ENCODE data around the gene FUT4.
"Not testable (repeated sequence)": the region's sequence is repeated elsewhere in the genome, so short reads cannot be mapped to it uniquely, and the experiment has no call there.

The FUT4 gene

DNA sequence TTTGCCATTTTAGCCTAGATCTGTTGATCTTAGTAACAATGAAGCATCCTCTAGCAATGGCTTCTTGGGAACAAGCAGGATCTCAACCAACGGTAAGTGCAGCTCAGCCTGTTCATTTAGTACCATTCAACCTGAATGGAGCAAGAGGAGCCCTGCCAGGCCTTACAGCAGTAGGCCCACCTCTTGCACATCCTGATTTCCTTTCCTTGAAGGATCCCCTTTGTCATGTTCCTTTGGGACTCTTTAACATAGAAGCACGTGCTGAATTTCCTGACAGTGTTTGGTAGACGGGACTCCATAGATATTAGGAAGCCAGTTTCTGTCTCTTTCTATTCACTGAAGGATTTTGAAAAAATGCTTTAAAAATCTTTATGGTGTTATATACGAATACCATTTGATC is 25.0 kb downstream of the FUT4 start:
- no peak for DNase-seq

DNA sequence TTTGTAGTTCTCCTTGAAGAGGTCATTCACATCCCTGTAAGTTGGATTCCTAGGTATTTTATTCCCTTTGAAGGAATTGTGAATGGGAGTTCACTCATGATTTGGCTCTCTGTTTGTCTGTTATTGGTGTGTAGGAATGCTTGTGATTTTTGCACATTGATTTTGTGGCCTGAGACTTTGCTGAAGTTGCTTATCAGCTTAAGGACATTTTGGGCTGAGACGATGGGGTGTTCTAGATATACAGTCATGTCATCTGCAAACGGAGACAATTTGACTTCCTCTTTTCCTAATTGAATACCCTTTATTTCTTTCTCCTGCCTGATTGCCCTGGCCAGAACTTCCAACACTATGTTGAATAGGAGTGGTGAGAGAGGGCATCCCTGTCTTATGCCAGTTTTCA is 29.3 kb downstream of the FUT4 start:
- not testable (repeated sequence) for DNase-seq

DNA sequence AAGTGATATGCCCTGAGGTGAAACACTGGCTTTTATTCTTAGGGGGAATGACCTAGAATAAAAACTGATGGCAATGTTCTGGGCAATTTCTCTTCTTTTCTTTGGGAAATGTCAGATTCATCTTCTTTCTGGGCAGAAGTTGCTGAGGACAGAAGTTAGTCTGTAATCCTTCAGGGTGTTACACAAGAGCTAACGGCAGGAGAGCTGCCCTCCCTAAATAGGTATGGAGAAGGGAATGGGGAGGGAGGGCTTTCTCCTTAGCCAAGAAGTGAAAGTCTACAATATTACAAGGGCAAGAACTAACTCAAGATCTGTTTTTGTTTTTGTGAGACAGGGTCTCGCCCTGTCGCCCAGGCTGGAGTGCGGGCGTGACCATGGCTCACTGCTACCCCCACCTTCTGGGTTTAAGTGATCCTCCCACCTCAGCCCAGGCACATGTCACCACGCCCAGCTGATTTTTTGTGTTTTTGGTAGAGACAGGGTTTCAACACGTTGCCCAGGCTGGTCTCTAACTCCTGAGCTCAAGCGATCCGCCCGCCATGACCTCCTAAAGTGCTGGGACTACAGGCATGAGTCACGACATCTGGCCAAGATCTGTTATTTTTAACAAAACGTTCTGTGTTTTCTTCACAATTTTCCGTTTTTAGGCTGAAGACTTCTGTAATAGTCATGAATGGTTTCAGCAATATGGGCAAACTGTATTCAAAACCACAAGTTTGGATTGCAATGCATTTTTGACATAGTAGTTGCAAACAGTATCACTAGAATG is 30.7 kb downstream of the FUT4 start:
- no peak for DNase-seq

DNA sequence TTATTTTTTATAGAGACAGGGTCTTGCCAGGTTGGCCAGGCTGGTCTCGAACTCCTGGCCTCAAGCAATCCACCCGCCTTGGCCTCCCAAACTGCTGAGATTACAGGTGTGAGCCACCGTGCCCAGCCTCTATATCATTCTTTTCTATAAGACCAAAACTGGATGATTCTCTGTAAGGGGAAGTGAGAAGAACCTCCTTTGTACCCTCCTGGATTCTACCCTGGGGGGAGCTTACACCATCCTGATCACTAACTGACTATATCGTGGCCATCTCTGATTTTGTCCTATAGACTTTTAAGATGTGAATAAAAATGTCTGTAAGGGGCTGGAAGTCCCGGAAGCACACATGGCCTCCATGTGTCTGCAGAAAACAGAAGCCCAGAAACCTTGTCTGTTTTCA is 32.6 kb downstream of the FUT4 start:
- DNase-seq, result no peak

DNA sequence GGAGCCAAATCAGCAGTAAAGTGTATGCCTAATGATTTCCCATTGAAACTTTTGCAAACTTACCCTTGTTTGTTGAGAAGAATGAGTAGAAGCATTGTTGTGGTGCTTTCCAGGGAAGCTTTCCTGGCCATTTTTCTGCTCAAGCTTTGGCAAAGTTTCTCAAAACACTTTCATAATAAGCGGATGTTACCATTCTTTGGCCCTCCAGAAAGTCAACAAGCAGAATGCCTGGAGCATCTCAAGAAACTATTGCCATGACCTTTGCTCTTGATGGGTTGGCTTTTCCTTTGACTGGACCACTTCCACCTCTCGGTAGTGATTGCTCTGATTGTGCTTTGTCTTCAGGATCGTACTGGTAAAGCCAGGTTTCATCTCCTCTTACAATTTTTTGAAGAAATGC is 34.1 kb downstream of the FUT4 start:
- no peak for DNase-seq

DNA sequence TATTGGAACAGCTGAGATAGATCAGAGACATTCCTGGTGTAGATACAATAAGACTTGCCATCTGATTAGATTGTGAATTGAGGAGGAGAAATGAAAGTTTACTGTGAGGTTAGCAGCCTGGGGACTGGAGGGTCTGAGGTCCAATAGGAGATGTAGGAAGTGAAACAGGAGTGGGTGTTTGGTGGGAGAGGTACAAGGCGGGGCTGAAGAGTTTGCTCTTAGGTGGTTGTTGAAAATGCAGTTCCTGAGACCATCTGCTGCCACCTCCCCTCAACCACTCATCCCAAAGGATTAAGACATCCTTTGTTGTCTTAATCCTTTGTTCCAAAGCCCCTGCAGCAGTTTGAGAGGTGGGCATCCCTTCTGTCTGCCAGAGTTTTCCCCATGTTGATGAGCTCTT is 38.2 kb downstream of the FUT4 start:
- no peak for DNase-seq

DNA sequence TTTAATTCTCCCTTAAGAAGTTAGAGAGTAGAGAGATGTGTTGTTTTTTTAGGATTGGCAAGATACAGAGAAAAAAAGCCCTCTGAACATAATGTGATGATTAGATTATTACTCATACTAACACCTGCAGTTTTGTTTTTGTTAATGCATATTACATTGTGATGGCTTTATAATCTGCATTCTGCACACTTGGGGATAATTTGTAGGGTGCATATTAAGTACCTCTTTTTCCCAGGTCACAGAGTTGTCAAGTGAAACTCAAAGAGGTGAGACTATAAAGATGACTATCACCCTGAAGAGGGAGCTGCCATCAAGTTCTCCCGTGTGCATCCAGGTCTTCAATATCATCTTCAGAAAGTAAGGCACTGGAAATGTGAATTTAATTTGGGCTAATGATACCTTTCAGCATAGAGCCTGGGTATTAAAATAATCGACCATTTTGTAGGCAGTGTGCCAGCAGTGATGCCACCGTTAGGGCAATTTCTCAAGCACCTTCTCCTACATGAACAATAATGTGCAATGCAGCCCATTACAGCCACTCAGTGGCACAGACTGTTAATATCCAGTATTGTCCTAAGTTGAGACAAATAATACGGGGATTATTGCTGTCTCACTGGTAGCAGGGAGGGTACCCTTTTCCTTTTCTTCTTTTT is 39.6 kb downstream of the FUT4 start:
- DNase-seq, result no peak

DNA sequence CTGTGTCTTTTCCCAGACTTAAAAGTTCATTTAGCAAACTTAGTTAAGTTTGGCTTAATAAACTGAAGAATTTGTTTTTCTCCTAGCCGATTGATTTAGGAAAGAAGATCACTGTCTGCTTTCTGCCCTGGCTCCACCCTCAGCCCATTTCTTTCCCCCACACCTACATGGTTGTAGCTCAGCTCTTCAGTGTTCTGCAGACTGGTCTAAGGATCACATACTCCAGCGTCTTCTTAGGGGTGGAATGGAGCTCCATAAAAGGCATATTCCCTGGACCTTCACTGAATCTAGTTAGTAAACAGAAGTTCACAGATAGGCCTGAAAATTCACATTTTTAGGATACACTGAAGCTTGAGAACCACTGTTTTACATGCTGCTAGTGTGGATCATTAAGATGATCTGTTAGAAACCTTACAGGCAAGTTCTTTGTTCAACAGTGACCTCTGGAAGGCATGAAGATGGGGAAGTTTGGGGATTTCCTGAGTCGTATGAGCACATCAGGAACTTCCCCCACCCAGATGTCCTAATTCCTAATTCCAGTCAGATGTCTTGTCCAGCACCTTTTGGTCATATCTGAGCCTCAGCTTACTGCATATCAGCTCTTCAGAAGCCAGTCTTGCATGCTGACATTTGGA is 40.3 kb downstream of the FUT4 start:
- no peak for DNase-seq

DNA sequence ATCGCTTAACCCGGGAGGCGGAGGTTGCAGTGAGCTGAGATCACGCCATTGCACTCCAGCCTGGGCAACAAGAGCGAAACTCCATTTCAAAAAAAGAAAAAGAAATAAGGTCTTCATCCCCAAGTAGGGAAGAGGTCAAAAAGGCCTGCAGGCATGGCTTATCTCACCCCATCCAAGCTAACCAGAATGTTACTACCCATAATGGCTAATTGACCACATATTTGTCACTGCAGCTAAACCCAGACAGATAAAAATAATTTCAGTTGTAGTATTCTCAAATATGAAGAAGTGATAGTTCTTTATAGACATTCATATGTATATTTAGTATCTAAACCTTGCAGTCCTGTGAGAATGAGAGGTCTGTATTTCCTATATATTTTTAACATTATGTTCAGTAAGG is 41.3 kb downstream of the FUT4 start:
- DNase-seq, result no peak

DNA sequence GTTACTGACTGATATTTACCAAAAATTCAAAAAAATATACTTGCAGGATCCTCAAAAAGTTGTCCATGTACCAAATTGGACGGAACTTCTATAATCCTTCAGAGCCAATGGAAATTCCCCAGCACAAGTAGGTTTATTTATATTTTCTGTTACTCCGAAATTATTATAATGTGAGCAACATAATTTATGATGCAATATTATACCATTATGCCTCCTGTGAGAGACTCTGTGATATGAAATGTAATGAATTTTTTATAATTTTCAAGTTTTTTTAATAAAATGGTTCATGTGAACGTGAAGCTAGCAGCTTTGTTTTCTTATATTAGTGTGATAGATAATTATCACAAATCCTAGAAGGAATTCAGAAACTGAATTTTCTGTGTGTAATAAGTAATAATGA is 41.7 kb downstream of the FUT4 start:
- DNase-seq, result no peak

DNA sequence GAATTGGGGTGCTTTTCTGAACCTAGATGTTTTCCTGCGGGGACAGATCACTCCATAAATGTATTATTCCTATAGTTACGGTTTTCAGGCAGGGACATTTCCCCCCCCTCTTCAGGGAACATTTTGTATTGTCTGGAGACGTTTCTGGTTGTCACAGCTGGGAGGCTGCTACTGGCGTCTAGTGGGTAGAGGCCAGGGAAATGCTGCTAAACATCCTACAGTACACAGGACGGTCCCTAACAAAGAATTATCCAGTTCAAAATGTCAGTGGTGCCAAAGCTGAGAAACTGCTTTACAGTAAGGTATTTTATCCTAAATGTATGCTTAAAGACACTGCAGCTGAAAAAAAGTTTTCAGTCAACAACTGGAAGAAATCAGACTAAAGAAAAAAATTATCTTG is 42.8 kb downstream of the FUT4 start:
- DNase-seq, result no peak

DNA sequence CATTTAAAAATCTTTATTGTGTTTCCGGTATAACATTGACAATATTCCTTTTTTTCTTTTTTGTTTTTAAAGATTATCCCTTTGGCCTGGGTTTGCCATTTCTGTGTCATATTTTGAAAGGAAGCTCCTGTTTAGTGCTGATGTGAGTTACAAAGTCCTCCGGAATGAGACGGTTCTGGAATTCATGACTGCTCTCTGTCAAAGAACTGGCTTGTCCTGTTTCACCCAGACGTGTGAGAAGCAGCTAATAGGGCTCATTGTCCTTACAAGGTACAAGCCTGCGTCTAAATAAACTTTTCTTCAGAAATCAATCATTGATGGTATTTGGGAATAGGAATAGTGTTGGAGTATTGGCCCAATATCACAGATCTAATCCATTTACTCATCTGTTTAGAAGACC is 43.3 kb downstream of the FUT4 start:
- no peak for DNase-seq

DNA sequence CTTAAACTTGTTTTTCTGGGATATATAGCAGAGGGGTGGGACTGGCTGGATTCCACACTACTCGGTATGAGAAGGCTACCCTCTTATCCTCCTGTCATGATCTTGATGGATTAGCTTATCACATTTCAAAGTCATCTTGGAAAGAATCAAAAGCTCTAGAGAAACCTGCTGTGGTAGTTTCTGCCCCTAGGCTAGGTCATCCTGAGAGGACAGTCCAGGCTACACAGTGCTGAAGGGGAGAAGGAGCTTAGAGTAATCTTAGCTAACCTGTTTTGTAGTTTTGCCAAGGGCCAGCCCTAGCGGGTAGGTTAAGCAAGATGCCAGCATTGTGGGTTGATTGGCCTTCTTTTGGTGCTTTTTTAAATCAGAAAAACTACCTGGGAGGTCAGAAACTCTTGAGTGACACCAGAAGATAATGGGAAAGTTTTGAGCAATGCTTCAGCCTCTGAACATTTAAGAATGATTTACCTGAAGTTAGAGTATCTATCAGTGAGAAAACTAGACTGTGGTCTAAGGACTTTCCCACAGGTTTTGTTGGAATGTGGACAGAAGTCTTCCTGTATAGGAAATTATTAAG is 44.7 kb downstream of the FUT4 start:
- DNase-seq, result no peak

DNA sequence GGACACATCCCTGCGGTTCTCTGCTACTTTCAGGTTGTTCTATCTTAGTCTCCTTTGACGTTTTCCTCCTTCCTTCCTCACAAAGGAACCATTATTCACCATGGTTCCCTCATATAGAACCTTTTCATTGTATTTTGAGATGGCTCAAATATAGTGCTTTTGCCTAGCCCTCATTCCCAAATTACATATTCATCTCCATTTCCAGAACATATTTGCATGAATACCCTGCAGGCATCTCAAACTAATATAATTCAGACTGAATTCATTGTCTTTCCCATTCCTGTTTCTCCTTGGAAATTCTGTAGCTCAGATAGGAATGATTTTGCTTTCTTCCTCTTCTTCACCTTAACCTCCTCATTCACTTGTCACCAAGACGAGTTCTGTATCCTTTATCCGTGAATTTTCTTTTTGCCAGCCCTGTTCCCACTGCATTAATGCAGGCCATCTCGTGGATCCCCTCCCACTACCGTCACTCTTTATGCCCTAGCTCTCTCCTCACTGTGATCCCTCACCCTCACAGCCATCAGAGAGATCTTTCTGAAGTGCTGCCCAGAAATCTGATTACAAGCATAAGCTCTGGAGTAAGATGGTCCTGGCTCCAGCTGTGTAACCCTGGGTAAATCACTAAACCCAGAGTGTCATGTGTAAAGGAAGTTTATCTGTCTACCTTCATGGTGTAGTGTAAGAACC is 46.8 kb downstream of the FUT4 start:
- DNase-seq, result no peak

DNA sequence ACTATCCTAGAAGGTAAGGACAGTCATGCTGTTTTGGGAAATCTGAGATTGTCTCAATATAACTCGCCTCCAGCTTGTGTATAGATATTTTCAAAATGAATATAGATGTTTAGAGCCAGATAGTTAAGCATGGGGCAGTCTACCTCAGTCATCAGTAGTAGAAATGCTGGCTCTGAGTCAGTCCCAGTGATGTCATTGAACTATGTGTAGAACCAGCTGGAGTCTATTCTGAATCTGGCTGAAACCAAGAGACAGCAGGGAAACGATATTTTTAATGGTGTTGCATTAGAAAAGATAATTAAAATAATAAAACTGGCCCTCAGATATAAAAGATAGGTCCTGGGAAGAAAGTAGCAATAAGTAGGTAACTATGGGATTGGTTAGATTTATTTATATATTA is 49.3 kb downstream of the FUT4 start:
- no peak for DNase-seq

DNA sequence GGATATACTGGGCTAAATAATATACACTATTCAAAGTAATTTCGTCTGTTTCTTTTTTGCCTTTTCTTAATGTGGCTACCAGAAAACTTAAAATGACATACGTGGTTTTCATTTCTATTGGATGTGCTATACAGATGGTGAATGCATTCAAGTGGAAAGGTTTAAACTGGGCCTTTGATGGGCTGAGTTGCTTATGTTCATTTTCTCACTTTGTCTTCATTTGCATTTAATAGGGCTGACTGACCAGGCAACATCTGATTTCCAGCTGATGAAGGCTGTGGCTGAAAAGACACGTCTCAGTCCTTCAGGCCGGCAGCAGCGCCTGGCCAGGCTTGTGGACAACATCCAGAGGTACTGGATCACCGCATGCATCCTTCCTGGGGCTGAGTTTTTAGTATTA is 51.4 kb downstream of the FUT4 start:
- peak; percentile 47 for DNase-seq

DNA sequence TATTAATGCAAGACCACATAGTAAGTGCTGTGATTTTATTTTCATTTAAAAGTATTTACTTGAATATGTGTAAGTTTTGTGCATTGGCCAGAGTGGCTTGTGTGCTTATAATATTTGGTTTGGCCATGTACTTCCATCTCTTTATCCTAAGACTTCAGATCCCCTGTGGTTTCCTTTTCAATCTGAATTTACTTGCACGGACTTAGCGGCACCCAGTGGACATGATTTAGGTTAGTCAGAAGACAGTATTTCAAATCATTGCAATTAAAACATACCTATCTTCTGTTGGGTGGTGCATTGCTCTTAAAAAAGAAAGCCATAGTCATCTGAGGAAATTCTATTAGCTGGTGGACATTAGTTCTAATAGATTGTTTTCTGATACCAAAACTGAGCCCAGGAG is 54.2 kb downstream of the FUT4 start:
- no peak for DNase-seq

All from NCI-H2171 treated with DMSO at 0.1 percent for 48 hours (cell line).